Stimulated activated memory B cell treated with anti-CD40 and anti-IgM and Interleukin-4, amounts not matched to agents 10 μg/mL and 1 μg/mL and 100 μg/mL, for 72 hours (primary cell): ENCODE measurements around the gene OR9Q1.

Experiments
- ATAC-seq: fragments of 150-1000 bp; cut with Tn5 transposase; 2 replicates; pipeline ENCODE4 v1.10.0; 2021
- H3K27ac Mint-ChIP-seq: one replicate; pipeline ENCODE4 v1.8.0; 2022; ENCODE audit warnings: mild to moderate bottlenecking, mixed read lengths
- H3K27me3 Mint-ChIP-seq: one replicate; pipeline ENCODE4 v1.8.0; 2022; ENCODE audit warnings: mixed read lengths
- H3K36me3 Mint-ChIP-seq: one replicate; pipeline ENCODE4 v1.8.0; 2022; ENCODE audit warnings: mixed read lengths
- H3K4me1 Mint-ChIP-seq: one replicate; pipeline ENCODE4 v1.8.0; 2022; ENCODE audit warnings: mixed read lengths
- H3K4me3 Mint-ChIP-seq: one replicate; pipeline ENCODE4 v1.8.0; 2022; ENCODE audit warnings: mild to moderate bottlenecking, moderate library complexity, mixed read lengths
- H3K9me3 Mint-ChIP-seq: one replicate; pipeline ENCODE4 v1.8.0; 2022; ENCODE audit warnings: mixed read lengths

The OR9Q1 gene

GRCh38 chr11:58004664-58005063 lies 19.0 kb upstream of the OR9Q1 start:
- Mint-ChIP-seq H3K4me1 (no peaks in the 10 kb centered on the region), H3K9me3 (no peaks in the 10 kb centered on the region), H3K4me3 (no peak overlapping the region), H3K27me3 (peaks cover 29% of the 10 kb centered on the region), H3K36me3 (no peaks in the 10 kb centered on the region), H3K27ac (no peak overlapping the region)
- no peak for ATAC-seq

- H3K4me1 Mint-ChIP-seq: no peaks in the 10 kb centered on the region
- no peak for ATAC-seq
- H3K36me3 Mint-ChIP-seq: no peaks in the 10 kb centered on the region
- no peaks in the 10 kb centered on the region for H3K9me3 Mint-ChIP-seq
- peaks cover 25% of the 10 kb centered on the region for H3K27me3 Mint-ChIP-seq
- no peak overlapping the region for H3K4me3 Mint-ChIP-seq
- no peak overlapping the region for H3K27ac Mint-ChIP-seq
Measured at GRCh38 chr11:58006940-58007339, 16.7 kb upstream of the OR9Q1 start.

DNA sequence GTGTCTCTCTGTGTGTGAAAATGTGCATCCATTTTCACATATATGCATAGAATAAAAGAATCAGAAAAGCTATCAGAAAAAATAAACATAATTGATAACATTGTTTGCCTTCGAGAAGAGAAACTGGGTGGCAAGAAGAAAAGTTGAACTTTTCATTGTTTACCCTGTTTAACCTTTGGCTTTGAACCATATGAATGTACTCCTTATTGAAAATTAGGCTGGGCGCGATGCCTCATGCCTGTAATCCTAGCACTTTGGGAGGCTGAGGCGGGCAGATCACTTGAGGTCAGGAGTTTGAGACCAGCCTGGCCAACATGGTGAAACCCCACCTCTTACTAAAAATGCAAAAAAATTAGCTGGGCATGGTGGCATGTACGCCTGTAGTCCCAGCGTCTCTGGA lies 11.9 kb upstream of the OR9Q1 start:
- Mint-ChIP-seq H3K9me3 (no peaks in the 10 kb centered on the region), H3K4me3 (no peak overlapping the region), H3K36me3 (no peaks in the 10 kb centered on the region), H3K4me1 (no peaks in the 10 kb centered on the region), H3K27ac (no peak overlapping the region), H3K27me3 (peaks cover 19% of the 10 kb centered on the region)
- ATAC-seq: no peak

GRCh38 chr11:58024601-58025091 lies 965 bp downstream of the OR9Q1 start:
- no peak for ATAC-seq
- peaks cover 23% of the 10 kb centered on the region for H3K27me3 Mint-ChIP-seq
- H3K9me3 Mint-ChIP-seq: no peaks in the 10 kb centered on the region
- H3K36me3 Mint-ChIP-seq: no peaks in the 10 kb centered on the region
- no peak overlapping the region for H3K27ac Mint-ChIP-seq
- H3K4me1 Mint-ChIP-seq: no peaks in the 10 kb centered on the region
- no peak overlapping the region for H3K4me3 Mint-ChIP-seq

DNA sequence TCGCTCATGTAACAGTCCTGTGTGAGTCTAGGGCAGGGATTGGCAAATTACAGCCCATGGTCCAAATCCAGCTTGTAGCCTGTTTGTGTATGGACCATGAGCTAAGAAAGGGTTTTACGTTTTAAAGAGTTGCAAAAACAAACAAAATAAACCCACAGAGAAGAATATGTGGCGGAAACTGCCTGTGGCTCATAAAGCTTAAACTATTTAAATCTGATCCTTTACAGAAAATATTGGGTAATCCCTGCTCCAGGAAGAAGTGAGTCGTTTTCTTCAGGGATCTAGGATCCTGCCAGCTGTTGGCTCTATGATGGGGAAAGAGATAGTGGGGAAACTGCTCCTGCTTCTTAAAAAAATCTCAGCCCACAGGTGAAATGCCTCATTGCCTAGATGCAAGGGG lies 3.7 kb downstream of the OR9Q1 start:
- H3K36me3 Mint-ChIP-seq: no peaks in the 10 kb centered on the region
- H3K9me3 Mint-ChIP-seq: peaks cover 3% of the 10 kb centered on the region
- H3K4me3 Mint-ChIP-seq: no peak overlapping the region
- H3K27me3 Mint-ChIP-seq: peaks cover 43% of the 10 kb centered on the region
- no peaks in the 10 kb centered on the region for H3K4me1 Mint-ChIP-seq
- H3K27ac Mint-ChIP-seq: no peak overlapping the region
- ATAC-seq: no peak

DNA sequence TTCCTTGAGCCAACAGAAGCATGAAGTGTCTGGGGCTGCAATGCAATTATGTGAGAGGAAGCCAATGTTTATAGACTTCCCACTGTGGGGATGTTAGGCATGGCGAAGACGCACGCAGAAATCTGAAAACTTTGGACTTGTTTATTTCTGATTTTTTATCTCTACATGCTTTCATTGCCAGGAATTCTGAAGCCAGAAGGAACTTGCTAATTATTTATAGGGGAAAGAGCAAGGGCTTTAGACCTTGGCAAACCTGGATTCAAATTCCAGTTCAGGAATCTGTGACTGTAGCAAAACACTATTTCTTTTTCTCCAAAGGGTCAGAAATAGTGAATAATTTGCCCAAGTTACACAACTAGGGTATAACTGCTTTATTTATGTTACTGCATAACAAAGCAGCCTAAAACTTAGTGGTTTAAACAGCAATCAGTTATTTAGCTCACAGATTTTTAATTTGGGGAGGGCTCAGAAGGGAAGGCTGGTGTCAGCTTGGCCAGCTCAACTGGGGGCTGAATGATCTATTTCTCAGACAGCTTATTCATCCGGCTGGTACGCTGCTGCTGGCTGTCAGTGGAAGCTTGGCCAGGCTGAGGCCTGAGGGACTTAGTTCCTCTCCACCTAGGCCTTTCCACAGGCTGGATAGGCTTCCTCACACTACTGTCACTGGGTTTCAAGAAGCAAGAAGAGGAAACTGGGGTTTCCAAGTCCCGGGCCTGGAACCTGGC lies 5.2 kb downstream of the OR9Q1 start:
- Mint-ChIP-seq H3K27ac (no peak overlapping the region), H3K9me3 (peaks cover 6% of the 10 kb centered on the region), H3K4me1 (no peaks in the 10 kb centered on the region), H3K4me3 (no peak overlapping the region), H3K27me3 (peaks cover 43% of the 10 kb centered on the region), H3K36me3 (no peaks in the 10 kb centered on the region)
- no peak for ATAC-seq

- Mint-ChIP-seq H3K9me3 (peaks cover 10% of the 10 kb centered on the region), H3K4me3 (no peak within 1 kb of the TSS), H3K4me1 (no peaks in the 10 kb centered on the region), H3K27ac (no peak within 1 kb of the TSS), H3K27me3 (peaks cover 43% of the 10 kb centered on the region), H3K36me3 (no peaks in the 10 kb centered on the region)
- no peak for ATAC-seq
Measured at GRCh38 chr11:58030653-58031052, 7.0 kb downstream of the OR9Q1 start, which contains the start of gene OR6Q1. Gene OR6Q1, plus strand, starts transcription at chr11:58030953. Its CDS starts 0 bp downstream, at chr11:58030953.

- H3K4me3 Mint-ChIP-seq: no peak overlapping the region
- no peaks in the 10 kb centered on the region for H3K4me1 Mint-ChIP-seq
- no peak for ATAC-seq
- H3K9me3 Mint-ChIP-seq: peaks cover 13% of the 10 kb centered on the region
- H3K27ac Mint-ChIP-seq: no peak overlapping the region
- no peaks in the 10 kb centered on the region for H3K36me3 Mint-ChIP-seq
- H3K27me3 Mint-ChIP-seq: peaks cover 23% of the 10 kb centered on the region
Measured at GRCh38 chr11:58034471-58034870, 10.8 kb downstream of the OR9Q1 start.

- no peak overlapping the region for H3K27ac Mint-ChIP-seq
- H3K27me3 Mint-ChIP-seq: peaks cover 14% of the 10 kb centered on the region
- ATAC-seq: no peak
- H3K9me3 Mint-ChIP-seq: peaks cover 5% of the 10 kb centered on the region
- H3K4me3 Mint-ChIP-seq: no peak overlapping the region
- H3K36me3 Mint-ChIP-seq: no peaks in the 10 kb centered on the region
- no peaks in the 10 kb centered on the region for H3K4me1 Mint-ChIP-seq
Measured at GRCh38 chr11:58039589-58039988, 15.9 kb downstream of the OR9Q1 start.

DNA sequence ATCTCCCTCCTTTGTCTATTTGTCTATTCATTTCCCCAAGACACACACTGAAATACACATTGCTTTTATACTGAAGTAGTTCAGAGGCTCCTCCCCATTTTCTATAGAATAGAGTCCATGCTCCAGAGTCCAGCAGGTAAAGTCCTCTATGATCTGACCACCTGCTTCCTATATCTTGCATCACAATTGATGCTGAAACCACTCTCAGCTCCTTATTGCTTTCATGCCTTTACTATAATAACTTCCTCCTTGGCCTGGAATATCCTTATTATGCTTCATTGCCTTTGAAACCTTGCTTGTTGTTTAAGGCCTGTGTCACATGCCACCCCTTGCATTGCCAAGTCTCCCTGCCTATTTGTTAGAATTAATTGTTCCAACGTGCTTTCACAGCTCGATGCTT lies 19.7 kb downstream of the OR9Q1 start:
- Mint-ChIP-seq H3K4me1 (no peaks in the 10 kb centered on the region), H3K36me3 (no peaks in the 10 kb centered on the region), H3K9me3 (no peaks in the 10 kb centered on the region), H3K27ac (no peak overlapping the region), H3K4me3 (no peak overlapping the region), H3K27me3 (peaks cover 14% of the 10 kb centered on the region)
- no peak for ATAC-seq

DNA sequence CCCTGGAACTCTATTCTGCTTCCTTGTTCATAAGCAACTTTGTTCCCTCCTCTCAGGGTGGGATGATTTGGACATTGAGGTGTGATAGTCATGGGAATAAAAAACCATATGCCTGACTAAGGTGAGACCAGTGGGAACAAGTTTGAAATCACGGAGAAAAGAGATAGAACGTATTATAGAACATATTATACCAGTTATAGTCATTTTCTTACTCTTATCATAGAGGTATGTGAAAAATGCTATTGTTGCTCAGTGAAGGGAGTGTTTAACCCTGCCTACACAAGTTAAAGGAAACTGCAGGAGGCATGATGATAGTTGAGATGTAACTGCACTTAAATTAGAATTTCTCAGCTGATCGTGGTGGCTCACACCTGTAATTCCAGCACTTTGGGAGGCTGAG lies 22.6 kb downstream of the OR9Q1 start:
- Mint-ChIP-seq H3K4me3 (no peak overlapping the region), H3K27me3 (peaks cover 3% of the 10 kb centered on the region), H3K27ac (no peak overlapping the region), H3K9me3 (no peaks in the 10 kb centered on the region), H3K4me1 (no peaks in the 10 kb centered on the region), H3K36me3 (no peaks in the 10 kb centered on the region)
- no peak for ATAC-seq

DNA sequence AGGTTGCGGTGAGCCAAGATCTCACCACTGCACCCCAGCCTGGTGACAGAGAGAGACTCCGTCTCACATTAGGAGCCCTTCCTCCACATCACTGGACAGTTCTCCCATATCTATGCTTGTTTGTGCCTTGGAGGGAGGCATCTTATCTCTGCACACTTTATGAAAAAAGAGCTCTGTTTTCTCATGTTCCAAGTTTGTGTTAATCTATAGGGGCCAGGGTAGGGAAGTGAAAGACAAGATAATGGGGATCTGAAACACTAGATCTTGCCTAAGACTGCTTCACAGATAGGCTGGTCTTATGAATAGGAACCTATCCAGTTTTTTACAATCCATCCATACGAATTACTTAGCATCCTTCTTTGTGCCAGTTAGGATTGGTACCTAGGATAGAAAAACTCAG lies 24.1 kb downstream of the OR9Q1 start:
- Mint-ChIP-seq H3K4me1 (no peaks in the 10 kb centered on the region), H3K27ac (no peak overlapping the region), H3K4me3 (no peak overlapping the region), H3K9me3 (no peaks in the 10 kb centered on the region), H3K36me3 (no peaks in the 10 kb centered on the region), H3K27me3 (no peaks in the 10 kb centered on the region)
- ATAC-seq: no peak

DNA sequence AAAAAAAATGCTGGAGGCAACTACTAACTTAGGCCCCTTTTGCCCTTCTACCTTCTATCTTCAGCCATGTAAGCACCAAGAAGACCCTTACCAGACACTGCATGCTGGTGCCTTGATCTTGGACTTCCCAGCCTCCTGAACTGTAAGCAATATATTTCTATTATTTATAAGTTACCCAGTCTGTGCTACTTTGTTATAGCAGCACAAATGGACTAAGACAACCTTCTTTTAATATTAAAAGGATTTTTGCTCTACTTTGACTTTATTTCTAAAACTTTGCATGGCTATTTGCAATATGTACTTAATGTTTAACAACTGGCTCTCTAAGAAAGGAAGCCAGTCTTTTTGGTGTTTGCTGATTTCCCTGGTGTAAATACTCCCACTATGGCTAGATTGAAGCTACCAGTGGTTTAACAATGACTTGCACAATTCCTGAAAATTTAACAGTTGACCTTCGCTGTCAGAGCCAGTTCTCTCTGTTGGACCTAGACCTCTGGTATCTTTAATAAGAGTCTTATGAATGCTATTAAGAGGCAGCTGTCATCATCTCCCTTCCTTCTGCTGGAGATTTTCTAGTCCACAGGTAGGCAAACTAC lies 32.2 kb downstream of the OR9Q1 start:
- H3K9me3 Mint-ChIP-seq: no peaks in the 10 kb centered on the region
- no peak overlapping the region for H3K27ac Mint-ChIP-seq
- H3K27me3 Mint-ChIP-seq: peaks cover 23% of the 10 kb centered on the region
- no peak for ATAC-seq
- no peak overlapping the region for H3K4me3 Mint-ChIP-seq
- no peaks in the 10 kb centered on the region for H3K36me3 Mint-ChIP-seq
- H3K4me1 Mint-ChIP-seq: no peaks in the 10 kb centered on the region

DNA sequence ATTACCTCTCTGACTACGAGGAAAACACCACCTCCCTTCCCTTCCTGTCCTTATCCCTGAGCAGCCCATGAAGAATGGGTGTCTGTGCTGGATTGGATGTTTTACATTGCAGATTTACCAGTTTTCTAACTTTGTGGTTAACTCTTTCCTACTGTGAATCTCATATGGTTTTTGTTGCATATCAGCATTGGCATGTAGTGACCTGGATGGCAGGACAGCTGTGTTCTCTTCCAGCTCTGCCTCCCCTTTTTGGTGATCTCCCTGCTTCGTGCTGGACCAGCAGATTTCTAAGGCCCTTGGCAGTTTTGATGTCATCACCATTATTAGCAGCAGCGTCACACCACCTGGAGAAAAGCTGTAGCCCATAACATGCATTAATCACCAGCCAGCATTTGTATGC lies 33.8 kb downstream of the OR9Q1 start:
- Mint-ChIP-seq H3K27ac (no peak overlapping the region), H3K9me3 (no peaks in the 10 kb centered on the region), H3K4me3 (no peak overlapping the region)

GRCh38 chr11:58058276-58059006 lies 34.8 kb downstream of the OR9Q1 start:
- H3K4me3 Mint-ChIP-seq: no peak overlapping the region
- no peaks in the 10 kb centered on the region for H3K4me1 Mint-ChIP-seq
- no peak overlapping the region for H3K27ac Mint-ChIP-seq
- no peaks in the 10 kb centered on the region for H3K36me3 Mint-ChIP-seq
- H3K27me3 Mint-ChIP-seq: peaks cover 28% of the 10 kb centered on the region
- no peak for ATAC-seq
- no peaks in the 10 kb centered on the region for H3K9me3 Mint-ChIP-seq

More for the DNA sequence above, 33.8 kb downstream of the OR9Q1 start:
- Mint-ChIP-seq H3K4me1 (no peaks in the 10 kb centered on the region), H3K27me3 (peaks cover 28% of the 10 kb centered on the region), H3K36me3 (no peaks in the 10 kb centered on the region)
- no peak for ATAC-seq

GRCh38 chr11:58059007-58059350 lies 35.3 kb downstream of the OR9Q1 start:
- no peak for ATAC-seq
- no peaks in the 10 kb centered on the region for H3K9me3 Mint-ChIP-seq
- H3K27me3 Mint-ChIP-seq: peaks cover 28% of the 10 kb centered on the region
- H3K4me1 Mint-ChIP-seq: no peaks in the 10 kb centered on the region
- no peak overlapping the region for H3K27ac Mint-ChIP-seq
- H3K4me3 Mint-ChIP-seq: no peak overlapping the region
- no peaks in the 10 kb centered on the region for H3K36me3 Mint-ChIP-seq
